Hepatocyte (in vitro differentiated cells): ENCODE results near the gene GIMD1.

Source experiments
- CTCF ChIP-seq: fragments of 200-600 bp; sonication (generic); IDR thresholded peaks from 2 replicates; pipeline ENCODE4 v1.5.1; 2016; ENCODE audit warnings: antibody characterized with exemption, mild to moderate bottlenecking; ENCODE audit not compliant: poor library complexity
- EZH2phosphoT487 ChIP-seq: fragments of 200-600 bp; sonication (generic); IDR thresholded peaks from one replicate; pipeline ENCODE4 v1.6.1; 2018; ENCODE audit warnings: antibody characterized with exemption, mild to moderate bottlenecking, low read depth, moderate library complexity; ENCODE audit not compliant: unreplicated experiment, severe bottlenecking

- TF ChIP-seq EZH2phosphoT487 (no peak), CTCF (no peak)
Measured at GRCh38 chr4:106358899-106359298, 9.7 kb downstream of the GIMD1 start.
